Right ventricle myocardium superior (tissue), 1 donor: ENCODE data around the gene PPP1R14C. TPM values are rescaled to one million over a fixed set of nuclear protein-coding genes. Genes with fewer than 3 reads are reported as not detected.
"Not testable (repeated sequence)": the region's sequence is repeated elsewhere in the genome, so short reads cannot be mapped to it uniquely, and the experiment has no call there.

Source experiments
- ATAC-seq: fragments of 200-7000 bp; cut with Tn5 transposase; one replicate; pipeline ENCODE4 v1.9.1; 2020; ENCODE audit warnings: mild to moderate bottlenecking; ENCODE audit not compliant: poor library complexity
- DNase-seq: peaks from one replicate; pipeline ENCODE4 v3.0.0-alpha.2; 2020
- intact Hi-C: fragments of 100-400 bp; cut with DNase I; formaldehyde crosslinking; loops from one replicate; pipeline ENCODE4 v1.11.2; 2022
- total RNA-seq: library from RNA; stranded (reverse); fragmentation: NEBNext Ultra II Directional; extraction: Animal tissue kit (Norgen Biotek cat#: 25700); gene quantifications from one replicate; pipeline ENCODE4 v1.2.1, GENCODE V29; 2021
- donor health status: DM: no; HTN: yes; CAD: no; lungs with severe emphysema.

PPP1R14C gene
- total RNA-seq, 1 donor from 2014 or later: 131 TPM

- intact Hi-C loops: no loop called here
- ATAC-seq: no peak
Observed at GRCh38 chr6:150231525-150231850, 88.6 kb downstream of the PPP1R14C start.

GRCh38 chr6:150233843-150234269 lies 91.0 kb downstream of the PPP1R14C start:
- DNase-seq (no peak), ATAC-seq (no peak)
- intact Hi-C loops: no loop called here

More at GRCh38 chr6:150231525-150231850, 88.6 kb downstream of the PPP1R14C start:
- DNase-seq: no peak

GRCh38 chr6:150235218-150235617 lies 92.4 kb downstream of the PPP1R14C start:
- intact Hi-C loops: no loop called here
- ATAC-seq (no peak), DNase-seq (no peak)

- intact Hi-C loops: no loop called here
- ATAC-seq: peak; percentile 44
- DNase-seq: no peak
Observed at GRCh38 chr6:150236114-150236513, 93.3 kb downstream of the PPP1R14C start.

GRCh38 chr6:150236544-150236943 lies 93.7 kb downstream of the PPP1R14C start:
- DNase-seq: no peak
- intact Hi-C loops: no loop called here
- no peak for ATAC-seq

- no peak for DNase-seq
- intact Hi-C loops: no loop called here
- no peak for ATAC-seq
Observed at GRCh38 chr6:150237626-150238025, 94.8 kb downstream of the PPP1R14C start.

GRCh38 chr6:150238336-150238741 lies 95.5 kb downstream of the PPP1R14C start:
- peak; percentile 89 for ATAC-seq
- intact Hi-C loops: no loop called here
- peak; percentile 78 for DNase-seq

- intact Hi-C loops: no loop called here
- ATAC-seq: peak; percentile 7
- no peak for DNase-seq
Observed at GRCh38 chr6:150238846-150239407, 96.1 kb downstream of the PPP1R14C start.

GRCh38 chr6:150241756-150242155 lies 98.9 kb downstream of the PPP1R14C start:
- DNase-seq, ATAC-seq, intact Hi-C loops: not testable (repeated sequence)

GRCh38 chr6:150243620-150244314 lies 100.9 kb downstream of the PPP1R14C start:
- ATAC-seq: no peak
- DNase-seq: no peak
- intact Hi-C loops: no loop called here

- intact Hi-C loops: no loop called here
- no peak for ATAC-seq
- no peak for DNase-seq
Observed at GRCh38 chr6:150245148-150245935, 102.5 kb downstream of the PPP1R14C start.

GRCh38 chr6:150247803-150248202 lies 105.0 kb downstream of the PPP1R14C start:
- intact Hi-C loops: no loop called here
- ATAC-seq: no peak

GRCh38 chr6:150248300-150248699 lies 105.5 kb downstream of the PPP1R14C start:
- ATAC-seq (no peak), DNase-seq (no peak)
- intact Hi-C loops: no loop called here

More at GRCh38 chr6:150247803-150248202, 105.0 kb downstream of the PPP1R14C start:
- DNase-seq: no peak

GRCh38 chr6:150249261-150249660 lies 106.4 kb downstream of the PPP1R14C start:
- intact Hi-C loops: no loop called here
- DNase-seq (no peak), ATAC-seq (no peak)

GRCh38 chr6:150250826-150251225 lies 108.0 kb downstream of the PPP1R14C start:
- DNase-seq: no peak
- ATAC-seq: no peak
- intact Hi-C loops: loop anchor here (10.0 kb wide), 2 partner anchors 106 to 166 kb away; partner anchors contain the start of gene PPP1R14C

- ATAC-seq: no peak
- intact Hi-C loops: loop anchor here (10.0 kb wide), 2 partner anchors 107 to 167 kb away; partner anchors contain the start of gene PPP1R14C
- no peak for DNase-seq
Observed at GRCh38 chr6:150251566-150252186, 108.8 kb downstream of the PPP1R14C start.

- ATAC-seq: peak; percentile 61
- no peak for DNase-seq
- intact Hi-C loops: loop anchor here (10.0 kb wide), 2 partner anchors 108 to 168 kb away; partner anchors contain the start of gene PPP1R14C
Observed at GRCh38 chr6:150252714-150253444, 110.0 kb downstream of the PPP1R14C start.

GRCh38 chr6:150253489-150253888 lies 110.6 kb downstream of the PPP1R14C start:
- intact Hi-C loops: loop anchor here (10.0 kb wide), 2 partner anchors 109 to 169 kb away; partner anchors contain the start of gene PPP1R14C
- no peak for DNase-seq
- ATAC-seq: no peak
